ENCODE results near the gene E4F1. TPM values are rescaled to one million over a fixed set of nuclear protein-coding genes. Genes with fewer than 3 reads are reported as not detected.

E4F1 gene
- total and polyA plus RNA-seq, 4 donors: 12.9 to 75.7 (median 19.4) TPM

DNA sequence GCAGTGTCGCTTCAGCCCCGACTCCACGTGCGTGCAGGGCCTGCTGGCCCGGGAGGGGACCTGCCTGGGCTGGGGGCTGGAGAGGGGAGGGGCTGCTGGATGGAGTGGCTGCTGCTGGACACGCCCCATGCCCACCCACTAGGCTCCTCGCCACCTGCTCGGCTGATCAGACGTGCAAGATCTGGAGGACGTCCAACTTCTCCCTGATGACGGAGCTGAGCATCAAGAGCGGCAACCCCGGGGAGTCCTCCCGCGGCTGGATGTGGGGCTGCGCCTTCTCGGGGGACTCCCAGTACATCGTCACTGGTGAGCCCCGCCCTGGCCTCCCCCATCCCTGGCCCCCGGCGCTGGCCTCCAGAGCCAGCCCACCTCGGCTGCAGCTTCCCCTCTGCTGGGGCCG, 15.1 kb upstream of the E4F1 start:
- no peak overlapping the region for H3K4me3 ChIP-seq (ENCODE audit: low read length in 2 of 2)
- intact Hi-C loops (cut with DNase I): no loop called here
- H3K4me1 ChIP-seq (ENCODE audit: control insufficient read depth in 1 of 2, insufficient read depth in 2 of 2, low read length in 2 of 2): no peaks in the 10 kb centered on the region
- WGBS, 2 donors: 80 to 82% methylated on average over 23 of the region's 23 CpGs
- ATAC-seq (ENCODE audit: low FRiP score): no peak
- no peaks in the 10 kb centered on the region for H3K36me3 ChIP-seq (ENCODE audit: control insufficient read depth in 1 of 2, insufficient read depth in 2 of 2, low read length in 1 of 2)
- no peaks in the 10 kb centered on the region for H3K27me3 ChIP-seq (ENCODE audit: control insufficient read depth in 1 of 2, insufficient read depth in 2 of 2, low read length in 1 of 2)
- no peaks in the 10 kb centered on the region for H3K9me3 ChIP-seq (ENCODE audit: control insufficient read depth, low read length)
- no peak for DNase-seq
- H3K27ac ChIP-seq (ENCODE audit: low read depth in 1 of 2, low read length in 2 of 2): no peak overlapping the region

DNA sequence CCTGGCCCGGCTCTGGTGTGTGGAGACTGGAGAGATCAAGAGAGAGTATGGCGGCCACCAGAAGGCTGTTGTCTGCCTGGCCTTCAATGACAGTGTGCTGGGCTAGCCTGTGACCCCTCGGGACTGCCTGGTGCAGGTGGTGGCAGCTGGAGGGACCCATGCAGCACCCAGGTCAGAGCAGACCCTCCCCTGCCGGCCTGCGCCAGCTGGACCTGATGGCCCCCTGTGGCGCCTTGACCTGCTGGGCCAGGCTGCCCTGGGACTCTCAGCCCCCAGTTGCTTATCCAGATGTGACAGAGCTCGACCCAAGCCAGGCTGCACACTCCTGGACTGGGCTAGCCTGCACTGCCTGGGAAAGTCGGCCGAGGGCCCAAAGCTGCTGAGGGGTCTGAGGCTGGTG, 14.6 kb upstream of the E4F1 start:
- Histone ChIP-seq H3K4me3 (ENCODE audit: low read length in 2 of 2) (no peak overlapping the region), H3K27ac (ENCODE audit: low read depth in 1 of 2, low read length in 2 of 2) (no peak overlapping the region), H3K36me3 (ENCODE audit: control insufficient read depth in 1 of 2, insufficient read depth in 2 of 2, low read length in 1 of 2) (no peaks in the 10 kb centered on the region), H3K4me1 (ENCODE audit: control insufficient read depth in 1 of 2, insufficient read depth in 2 of 2, low read length in 2 of 2) (no peaks in the 10 kb centered on the region), H3K27me3 (ENCODE audit: control insufficient read depth in 1 of 2, insufficient read depth in 2 of 2, low read length in 1 of 2) (no peaks in the 10 kb centered on the region), H3K9me3 (ENCODE audit: control insufficient read depth, low read length) (no peaks in the 10 kb centered on the region)
- 90 to 91% methylated on average over 9 of the region's 9 CpGs for WGBS, 2 donors
- DNase-seq (no peak), ATAC-seq (ENCODE audit: low FRiP score) (no peak)
- intact Hi-C loops (cut with DNase I): no loop called here

DNA sequence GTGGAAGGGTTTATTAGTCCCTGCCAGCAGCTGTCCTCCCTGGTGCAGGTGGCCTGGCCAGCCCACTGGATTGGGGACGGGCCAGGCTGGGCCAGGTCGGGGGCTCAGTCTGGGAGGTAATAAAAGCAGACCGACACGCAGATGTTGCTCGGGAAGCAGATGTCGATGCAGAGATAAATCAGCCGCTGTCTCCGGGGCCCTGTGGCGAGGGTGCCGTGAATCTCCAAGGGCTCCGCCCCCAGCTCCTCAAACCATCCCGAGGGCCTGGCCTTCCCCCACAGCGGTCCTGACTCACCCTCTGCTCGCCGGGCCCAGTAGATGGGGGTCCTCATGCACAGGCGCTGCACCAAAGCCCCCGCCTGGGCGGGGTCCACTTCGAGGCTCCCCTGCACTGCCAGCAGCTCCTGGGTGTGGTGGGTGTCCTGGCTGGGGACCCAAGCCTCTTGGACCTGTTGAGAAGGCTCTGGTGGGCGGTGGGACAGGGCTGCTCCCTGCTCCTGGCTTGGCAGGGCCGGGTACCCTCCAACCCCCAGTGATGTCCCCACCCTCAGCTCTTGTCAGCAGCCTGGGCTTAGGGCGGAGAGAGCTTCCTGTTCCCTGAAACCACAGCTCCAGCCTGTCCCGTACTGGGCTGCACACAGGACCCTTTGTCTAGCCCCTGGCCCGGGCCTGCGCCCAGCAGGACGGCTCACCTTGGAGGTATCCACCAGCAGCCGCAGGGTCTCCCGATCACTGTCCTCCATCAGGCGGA, 14.0 kb upstream of the E4F1 start:
- 82 to 83% methylated on average over 28 to 29 of the region's 29 CpGs for WGBS, 2 donors
- no peaks in the 10 kb centered on the region for H3K36me3 ChIP-seq (ENCODE audit: control insufficient read depth in 1 of 2, insufficient read depth in 2 of 2, low read length in 1 of 2)
- H3K9me3 ChIP-seq (ENCODE audit: control insufficient read depth, low read length): no peaks in the 10 kb centered on the region
- intact Hi-C loops (cut with DNase I): no loop called here
- no peak for ATAC-seq (ENCODE audit: low FRiP score)
- no peak overlapping the region for H3K27ac ChIP-seq (ENCODE audit: low read depth in 1 of 2, low read length in 2 of 2)
- H3K4me3 ChIP-seq (ENCODE audit: low read length in 2 of 2): no peak overlapping the region
- no peaks in the 10 kb centered on the region for H3K4me1 ChIP-seq (ENCODE audit: control insufficient read depth in 1 of 2, insufficient read depth in 2 of 2, low read length in 2 of 2)
- DNase-seq: no peak
- H3K27me3 ChIP-seq (ENCODE audit: control insufficient read depth in 1 of 2, insufficient read depth in 2 of 2, low read length in 1 of 2): no peaks in the 10 kb centered on the region

DNA sequence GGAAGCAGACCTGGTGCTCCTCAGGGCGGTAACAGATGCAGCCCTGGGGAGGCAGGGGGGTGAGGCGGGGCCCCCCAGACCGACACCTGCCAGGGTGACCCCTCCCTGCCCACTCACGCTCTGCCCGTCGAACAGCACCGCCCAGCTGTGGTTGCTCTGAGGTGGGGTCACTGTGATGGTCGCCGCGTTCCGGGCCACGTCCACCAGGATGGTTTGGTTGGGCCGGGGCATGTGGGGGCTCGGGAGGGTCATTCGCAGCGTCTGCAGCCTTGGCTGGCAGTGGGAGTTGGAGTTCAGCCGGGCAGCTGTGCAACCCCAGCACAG, 13.4 kb upstream of the E4F1 start:
- no peak for ATAC-seq (ENCODE audit: low FRiP score)
- intact Hi-C loops (cut with DNase I): no loop called here
- Histone ChIP-seq H3K27me3 (ENCODE audit: control insufficient read depth in 1 of 2, insufficient read depth in 2 of 2, low read length in 1 of 2) (no peaks in the 10 kb centered on the region), H3K4me3 (ENCODE audit: low read length in 2 of 2) (no peak overlapping the region), H3K36me3 (ENCODE audit: control insufficient read depth in 1 of 2, insufficient read depth in 2 of 2, low read length in 1 of 2) (no peaks in the 10 kb centered on the region), H3K27ac (ENCODE audit: low read depth in 1 of 2, low read length in 2 of 2) (no peak overlapping the region), H3K4me1 (ENCODE audit: control insufficient read depth in 1 of 2, insufficient read depth in 2 of 2, low read length in 2 of 2) (no peaks in the 10 kb centered on the region), H3K9me3 (ENCODE audit: control insufficient read depth, low read length) (no peaks in the 10 kb centered on the region)
- 90 to 91% methylated on average over 17 of the region's 17 CpGs for WGBS, 2 donors
- DNase-seq: no peak

DNA sequence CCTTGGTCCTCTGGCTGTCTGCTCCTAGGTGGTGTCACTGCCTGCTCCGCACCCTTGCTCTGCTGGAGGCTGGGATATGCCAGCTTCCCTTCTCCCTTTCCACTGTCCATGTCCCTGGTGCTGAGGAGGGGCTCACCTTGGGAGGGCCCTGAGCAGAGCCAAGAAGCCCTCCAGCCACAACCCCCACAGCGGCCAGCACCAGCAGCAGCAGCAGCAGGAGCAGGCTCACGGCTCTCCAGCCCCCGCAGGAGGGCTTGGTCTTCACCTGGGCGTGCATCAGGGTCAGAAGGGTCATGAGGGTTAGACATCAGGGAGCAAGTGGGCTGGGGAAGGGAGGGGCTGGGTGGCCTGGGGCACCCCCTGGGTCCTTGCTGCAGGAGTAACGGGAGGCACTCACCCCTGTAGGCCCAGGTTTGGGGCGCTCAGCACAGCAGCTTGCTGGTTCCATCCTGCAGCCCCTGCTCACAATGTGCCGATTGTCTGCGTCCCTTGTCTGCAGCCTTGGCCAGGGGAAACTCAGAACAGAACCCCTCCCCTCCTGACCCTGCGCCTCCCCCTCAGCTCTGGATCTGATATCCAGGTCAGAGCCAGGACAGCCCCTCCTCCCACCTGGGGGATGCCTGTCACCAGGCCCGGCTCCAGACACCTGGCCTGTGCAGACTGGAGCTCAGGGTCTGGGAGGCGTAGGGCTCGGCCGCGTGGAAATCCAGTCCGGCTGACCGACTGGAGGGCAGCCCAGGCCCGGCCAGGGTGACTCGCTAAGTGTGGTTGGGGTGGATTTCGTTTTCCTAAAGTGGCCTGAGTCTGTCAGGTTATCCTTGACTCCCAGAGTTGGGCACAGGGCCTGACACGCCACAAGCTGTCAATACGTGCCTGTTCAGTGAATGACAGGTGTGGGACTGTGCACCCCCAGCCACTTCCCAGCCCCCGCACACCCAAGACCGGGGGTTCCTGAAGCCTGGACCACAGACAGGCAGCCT, 12.7 kb upstream of the E4F1 start, which contains the start of gene BRICD5:
Gene BRICD5 (minus strand): TSS at position 478 of the 980 bp plus-strand sequence. CDS start 30 bp downstream, at position 448.
- Histone ChIP-seq H3K27ac (ENCODE audit: low read depth in 1 of 2, low read length in 2 of 2) (no peak within 1 kb of the TSS), H3K4me3 (ENCODE audit: low read length in 2 of 2) (no peak within 1 kb of the TSS), H3K4me1 (ENCODE audit: control insufficient read depth in 1 of 2, insufficient read depth in 2 of 2, low read length in 2 of 2) (no peaks in the 10 kb centered on the region), H3K9me3 (ENCODE audit: control insufficient read depth, low read length) (no peaks in the 10 kb centered on the region), H3K36me3 (ENCODE audit: control insufficient read depth in 1 of 2, insufficient read depth in 2 of 2, low read length in 1 of 2) (no peaks in the 10 kb centered on the region), H3K27me3 (ENCODE audit: control insufficient read depth in 1 of 2, insufficient read depth in 2 of 2, low read length in 1 of 2) (no peaks in the 10 kb centered on the region)
- intact Hi-C loops (cut with DNase I): no loop called here
- ATAC-seq (ENCODE audit: low FRiP score) (no peak), DNase-seq (no peak)
- 77 to 80% methylated on average over 23 to 24 of the region's 24 CpGs for WGBS, 2 donors

DNA sequence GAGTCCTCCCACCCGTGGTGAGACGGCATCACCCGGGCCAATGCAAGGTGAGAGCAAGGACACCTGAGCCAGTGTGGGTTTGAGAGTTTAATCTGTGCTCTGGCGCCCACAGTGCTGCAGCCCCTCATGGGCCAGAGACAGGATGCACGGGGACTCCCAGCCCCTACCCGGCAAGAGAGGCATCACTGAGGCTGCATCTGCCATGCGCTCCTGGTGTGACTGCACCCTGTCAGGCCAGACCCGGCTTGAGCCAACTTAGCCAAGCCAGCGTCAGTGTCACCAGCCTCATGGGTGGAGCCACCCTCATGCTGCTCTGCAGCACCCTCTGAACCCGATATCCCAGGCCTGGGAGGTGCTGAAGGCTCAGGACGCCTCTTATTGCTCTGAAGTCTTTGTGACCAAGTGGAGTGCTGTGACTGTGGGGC, 11.5 kb upstream of the E4F1 start:
- Histone ChIP-seq H3K9me3 (ENCODE audit: control insufficient read depth, low read length) (no peaks in the 10 kb centered on the region), H3K4me3 (ENCODE audit: low read length in 2 of 2) (no peak overlapping the region), H3K4me1 (ENCODE audit: control insufficient read depth in 1 of 2, insufficient read depth in 2 of 2, low read length in 2 of 2) (no peaks in the 10 kb centered on the region), H3K36me3 (ENCODE audit: control insufficient read depth in 1 of 2, insufficient read depth in 2 of 2, low read length in 1 of 2) (no peaks in the 10 kb centered on the region), H3K27me3 (ENCODE audit: control insufficient read depth in 1 of 2, insufficient read depth in 2 of 2, low read length in 1 of 2) (no peaks in the 10 kb centered on the region), H3K27ac (ENCODE audit: low read depth in 1 of 2, low read length in 2 of 2) (no peak overlapping the region)
- DNase-seq: no peak
- no peak for ATAC-seq (ENCODE audit: low FRiP score)
- intact Hi-C loops (cut with DNase I): no loop called here
- 74 to 75% methylated on average over 11 of the region's 11 CpGs for WGBS, 2 donors

DNA sequence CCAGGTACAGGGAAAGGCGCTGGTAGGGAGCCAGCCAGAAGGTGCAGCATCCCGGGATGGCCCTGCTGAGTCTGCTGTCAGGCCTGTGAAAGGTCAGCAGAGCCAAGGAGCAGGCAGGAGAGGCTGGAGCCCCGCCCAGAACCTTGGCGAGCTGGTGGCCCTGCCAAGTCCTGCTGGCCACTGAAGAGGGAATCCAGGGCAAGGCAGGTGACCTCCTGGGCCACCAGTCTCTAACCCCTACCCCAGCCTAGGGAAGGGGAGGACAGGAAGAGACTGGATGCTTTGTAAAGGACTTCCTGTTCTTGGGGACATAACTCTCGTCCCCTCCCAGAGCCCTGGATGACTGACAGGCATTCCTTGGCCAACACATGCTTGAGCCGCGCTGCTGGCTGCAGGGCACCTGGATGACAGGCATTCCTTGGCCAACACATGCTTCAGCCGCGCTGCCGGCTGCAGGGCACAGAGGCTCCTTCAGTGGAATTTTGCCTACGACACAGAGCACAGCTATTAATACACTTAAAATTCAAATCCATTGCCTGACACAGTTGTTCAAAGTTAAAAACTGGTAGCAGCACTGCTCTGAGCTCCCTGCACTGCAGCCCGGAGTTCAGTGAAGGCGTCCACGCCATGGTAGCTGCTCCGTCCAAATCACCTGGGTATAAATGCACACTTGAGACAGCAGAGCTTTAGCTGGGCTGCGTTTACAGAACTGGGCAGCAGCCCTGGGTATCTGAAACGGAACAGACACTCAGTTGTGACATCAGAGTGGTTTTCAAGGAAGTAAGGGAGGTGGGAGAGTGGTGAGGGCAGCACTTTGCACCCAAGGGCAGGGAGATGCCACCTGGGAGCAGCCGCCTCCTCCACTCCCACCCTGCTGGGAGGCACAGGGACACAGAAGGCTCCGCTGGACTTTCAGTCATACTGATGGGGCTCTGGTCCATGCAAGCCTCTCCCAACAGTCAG, 10.7 kb upstream of the E4F1 start:
- no peaks in the 10 kb centered on the region for H3K36me3 ChIP-seq (ENCODE audit: control insufficient read depth in 1 of 2, insufficient read depth in 2 of 2, low read length in 1 of 2)
- H3K4me1 ChIP-seq (ENCODE audit: control insufficient read depth in 1 of 2, insufficient read depth in 2 of 2, low read length in 2 of 2): no peaks in the 10 kb centered on the region
- no peaks in the 10 kb centered on the region for H3K27me3 ChIP-seq (ENCODE audit: control insufficient read depth in 1 of 2, insufficient read depth in 2 of 2, low read length in 1 of 2)
- no peaks in the 10 kb centered on the region for H3K9me3 ChIP-seq (ENCODE audit: control insufficient read depth, low read length)
- H3K4me3 ChIP-seq (ENCODE audit: low read length in 2 of 2): no peak overlapping the region
- 35 to 43% methylated on average over 19 of the region's 19 CpGs for WGBS, 2 donors
- DNase-seq: no peak
- H3K27ac ChIP-seq (ENCODE audit: low read depth in 1 of 2, low read length in 2 of 2): no peak overlapping the region
- no peak for ATAC-seq (ENCODE audit: low FRiP score)
- intact Hi-C loops (cut with DNase I): no loop called here

Measured in aorta (tissue), 5 donors.